Stimulated activated CD4-positive, alpha-beta T cell treated with anti-CD3 and anti-CD28 coated beads, Interleukin-2, amount 100 ng/mL, for 48 hours (primary cell): ENCODE data around the gene STK4.

Source experiments
- DNase-seq, 2 donors: peaks; one replicate each; pipeline ENCODE4 v3.0.0-alpha.2; 2020

The STK4 gene

DNA sequence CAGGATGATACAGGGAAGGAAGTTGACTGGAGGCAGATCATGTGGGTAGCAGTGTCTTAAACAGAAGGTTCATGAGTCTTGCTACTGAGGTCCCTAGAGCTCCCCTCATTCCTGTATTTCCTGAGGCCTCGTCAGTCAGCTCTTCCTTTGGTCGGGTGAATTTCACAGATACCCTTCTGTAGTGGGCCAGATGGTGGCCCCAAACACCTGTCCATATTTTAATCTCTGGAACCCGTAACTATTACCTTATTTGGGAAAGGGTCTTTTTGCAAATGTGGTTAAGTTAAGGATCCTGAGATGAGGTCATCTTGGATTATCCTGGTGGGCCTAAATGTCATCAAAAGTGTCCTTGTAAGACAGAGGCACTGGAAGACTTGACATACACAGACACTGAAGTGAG, 125.1 kb downstream of the STK4 start:
- DNase-seq: no peak

- no peak for DNase-seq
Measured at GRCh38 chr20:45092898-45093297, 126.6 kb downstream of the STK4 start.

- no peak for DNase-seq
Measured at GRCh38 chr20:45094201-45094600, 127.9 kb downstream of the STK4 start.

- DNase-seq: no peak
Measured at GRCh38 chr20:45094864-45095574, 128.7 kb downstream of the STK4 start.

DNA sequence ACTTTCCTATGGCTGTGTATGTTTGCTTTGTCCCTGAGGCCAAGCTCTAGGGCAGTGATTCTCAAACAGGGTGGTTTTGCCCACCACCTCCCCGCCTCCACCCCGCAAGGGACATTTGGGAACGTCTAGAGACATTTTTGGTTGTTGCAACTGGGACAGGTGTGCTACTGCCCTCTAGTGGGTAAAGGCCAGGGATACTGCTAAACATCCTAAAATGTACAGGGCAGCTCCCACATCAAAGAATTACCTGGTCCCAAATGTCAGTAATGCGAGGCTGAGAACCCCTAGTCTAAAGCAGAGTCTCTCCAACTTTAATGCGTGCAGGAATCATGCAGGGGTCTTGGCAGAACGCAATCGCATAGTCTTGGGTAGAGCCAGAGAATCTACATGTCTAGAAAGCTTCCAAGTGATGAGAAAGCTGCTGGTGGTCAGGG, 129.5 kb downstream of the STK4 start:
- peak; percentile 52 to 53 for DNase-seq

DNA sequence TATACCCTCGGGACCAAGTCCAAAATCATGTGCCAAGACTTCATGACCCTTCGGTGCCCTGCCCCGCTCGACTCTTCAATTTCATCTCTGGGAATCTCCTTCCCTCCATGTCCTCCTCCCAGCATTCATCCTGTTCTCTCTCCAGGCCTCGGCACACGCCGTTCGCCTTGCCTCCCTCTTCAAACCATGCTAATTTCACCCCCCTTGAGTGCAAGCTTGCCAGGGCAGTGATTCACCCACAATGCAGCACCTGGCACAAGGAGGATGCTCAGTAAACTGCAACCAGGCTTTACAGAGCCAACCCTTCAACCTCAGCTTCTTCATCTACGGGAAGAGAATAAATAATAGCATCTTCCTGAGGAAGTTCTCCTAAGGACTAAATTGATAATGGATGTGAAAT, 130.5 kb downstream of the STK4 start:
- DNase-seq: no peak

DNA sequence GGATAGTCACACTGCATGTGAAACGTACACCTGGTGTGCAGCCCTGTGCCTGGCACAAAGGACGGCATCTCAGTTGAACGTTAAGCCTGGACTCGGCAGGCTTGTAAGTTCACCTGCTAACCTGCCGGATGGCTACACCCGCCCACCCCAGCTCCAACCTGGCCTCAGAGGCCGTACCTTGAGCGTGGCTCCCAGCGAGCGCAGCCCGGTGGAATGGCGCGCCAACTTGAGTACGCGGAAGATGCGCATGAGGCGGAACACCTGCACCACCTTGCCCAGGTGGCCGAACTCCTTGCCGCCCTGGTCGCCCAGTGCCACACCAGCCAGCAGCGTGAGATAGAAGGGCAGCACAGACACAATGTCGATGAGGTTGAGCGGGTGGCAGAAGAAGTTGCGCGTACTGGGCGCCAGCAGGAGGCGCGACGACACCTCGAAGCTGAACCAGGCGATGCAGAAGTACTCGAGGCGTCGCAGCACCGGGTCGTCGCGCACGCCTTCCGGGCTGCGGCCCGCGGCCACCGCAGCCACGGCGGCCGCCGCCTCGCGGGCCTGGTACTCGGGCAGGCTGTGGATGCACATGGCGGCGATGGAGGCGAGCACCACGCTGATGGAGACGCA, 131.3 kb downstream of the STK4 start:
- peak; percentile 28 to 46 for DNase-seq

DNA sequence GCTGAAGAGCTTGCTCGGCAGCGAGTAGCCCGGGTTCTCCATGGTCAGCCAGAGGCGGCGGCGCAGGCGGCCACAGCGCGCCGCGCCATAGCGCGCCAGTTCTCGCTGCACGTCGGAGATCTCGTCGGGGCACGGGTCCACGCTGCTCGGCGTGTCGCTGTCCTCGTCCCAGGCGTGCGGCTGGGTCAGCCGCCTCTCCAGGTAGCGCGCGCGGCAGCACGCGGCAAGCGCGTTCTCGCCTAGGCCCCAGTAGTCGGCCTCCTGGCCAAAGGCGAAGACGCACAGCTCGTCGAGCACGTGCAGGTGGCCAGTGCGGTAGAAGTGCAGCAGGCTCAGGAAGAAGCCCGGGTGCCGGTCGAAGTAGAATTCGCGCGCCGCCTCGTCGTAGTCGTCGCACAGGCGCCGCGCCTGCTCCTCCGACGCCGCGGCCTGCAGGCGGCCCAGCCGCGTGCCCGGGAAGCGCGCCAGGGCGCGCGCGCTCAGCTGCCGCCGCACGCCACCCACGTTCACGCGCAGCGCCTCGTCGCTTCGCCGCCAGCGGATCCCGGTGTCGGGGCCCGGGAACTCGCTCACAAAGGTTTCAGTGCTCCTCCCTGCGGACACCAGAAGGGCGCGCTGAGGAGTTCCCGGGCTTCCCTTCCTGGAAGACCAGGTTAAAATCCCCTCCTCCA, 131.9 kb downstream of the STK4 start:
- DNase-seq: peak in 1 of 2 donors; percentile 15

GRCh38 chr20:45100563-45101245, 134.4 kb downstream of the STK4 start, which contains the start of gene KCNS1:
Gene KCNS1, minus strand, starts transcription at chr20:45101127. Its CDS starts 1,891 bp downstream, at chr20:45099236.
- no peak for DNase-seq

DNA sequence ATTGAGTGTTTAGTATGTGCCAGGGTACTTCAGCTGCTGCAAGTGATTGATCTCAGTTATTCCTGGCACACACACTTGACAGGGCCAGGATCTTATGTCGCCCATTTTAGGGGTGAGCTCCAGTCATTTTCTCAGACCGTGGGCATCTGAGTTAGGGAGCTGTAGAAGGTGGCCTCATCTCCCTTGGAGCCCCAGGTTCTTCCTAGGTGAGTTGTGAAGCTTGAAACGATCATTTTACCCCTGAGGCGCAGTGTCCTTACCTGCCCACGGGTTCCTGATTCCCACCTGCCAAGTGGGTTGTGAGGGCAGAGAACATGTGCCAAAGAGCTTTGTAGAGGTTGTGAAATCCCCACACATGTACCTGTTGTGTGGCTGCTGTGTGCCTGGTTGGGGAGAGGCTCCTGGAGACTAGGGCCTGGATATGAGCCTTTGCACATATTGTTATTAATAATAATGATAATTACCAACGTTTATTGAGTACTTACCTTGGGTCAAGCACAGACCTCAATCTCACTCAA, 135.1 kb downstream of the STK4 start:
- DNase-seq: no peak

DNA sequence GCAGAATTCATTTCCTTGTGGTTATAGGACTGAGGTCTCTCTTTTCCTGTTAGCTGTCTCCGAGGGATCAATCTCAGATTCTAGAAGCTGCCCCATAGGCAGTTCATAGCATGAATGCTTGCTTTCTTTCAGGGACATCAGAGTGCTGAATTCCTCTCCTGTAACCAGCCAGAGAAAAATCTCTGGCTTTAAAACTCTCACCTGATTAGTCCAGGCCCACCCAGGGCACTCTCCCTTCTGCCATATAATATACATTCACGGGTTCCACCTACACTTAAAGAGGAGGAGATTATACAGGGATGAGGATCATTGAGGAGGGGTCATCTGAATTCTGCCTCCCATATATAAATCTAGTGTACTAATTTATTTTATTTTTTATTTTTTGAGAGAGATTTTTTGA, 136.8 kb downstream of the STK4 start:
- no peak for DNase-seq

GRCh38 chr20:45104786-45105185, 138.5 kb downstream of the STK4 start:
- DNase-seq: no peak

DNA sequence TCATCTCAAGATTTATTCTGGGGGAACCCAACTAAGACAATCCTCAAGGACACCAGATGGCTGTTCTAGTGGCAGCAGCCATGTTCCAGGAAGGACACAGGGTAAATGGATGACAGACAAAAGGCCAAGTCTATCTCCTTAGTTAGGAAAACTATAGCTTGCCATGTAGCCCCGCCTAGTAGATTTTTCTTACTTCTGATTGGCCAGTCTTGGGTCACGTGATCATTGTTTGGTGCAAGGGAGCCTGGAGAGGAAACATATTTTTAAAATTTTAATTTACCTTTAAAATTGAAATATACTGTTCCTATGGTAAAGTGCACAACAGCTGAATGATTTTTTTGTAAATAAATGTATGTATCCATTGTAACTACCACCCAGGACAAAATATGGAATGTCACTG, 139.0 kb downstream of the STK4 start:
- DNase-seq: no peak

DNA sequence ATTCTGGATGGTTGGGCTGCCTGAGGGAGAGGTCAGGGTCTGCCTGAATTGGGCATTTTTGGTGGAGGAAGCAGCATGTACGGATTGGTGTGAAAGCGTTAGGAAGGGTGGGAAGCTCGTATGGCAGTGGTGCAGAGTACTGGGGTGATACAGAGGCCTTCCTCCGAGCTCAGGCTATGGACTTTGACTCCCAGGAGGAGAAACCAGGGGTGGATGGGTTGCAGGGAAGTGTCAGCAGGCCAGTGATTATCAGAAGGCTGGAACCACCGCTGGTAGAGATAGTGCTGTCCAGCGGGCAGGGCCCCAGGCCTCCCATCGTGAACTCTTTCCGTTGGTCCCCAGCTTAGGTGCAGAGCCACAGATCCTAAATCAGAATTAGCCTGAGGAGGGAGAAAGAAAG, 143.3 kb downstream of the STK4 start:
- DNase-seq: no peak

DNA sequence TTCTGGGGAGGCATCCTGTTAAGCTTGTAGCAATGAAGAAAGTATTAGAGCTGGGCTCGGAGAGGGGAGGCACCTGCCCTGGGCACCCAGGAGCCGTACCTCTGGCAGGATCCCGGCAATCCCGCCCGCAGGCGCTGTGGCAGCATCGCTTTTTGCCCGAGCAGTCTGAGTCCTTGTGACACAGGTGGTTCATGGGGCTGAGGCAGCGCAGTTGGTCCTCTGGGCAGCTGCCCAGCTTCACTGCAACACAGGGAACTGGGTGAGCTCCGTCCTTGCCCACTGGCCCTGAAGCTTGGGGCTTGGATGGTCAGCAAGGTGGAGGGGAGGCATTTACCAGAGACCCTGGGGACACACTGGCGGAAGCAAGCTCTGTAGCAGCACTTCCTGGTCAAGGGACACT, 144.0 kb downstream of the STK4 start:
- no peak for DNase-seq

- DNase-seq: no peak
Measured at GRCh38 chr20:45111285-45111684, 145.0 kb downstream of the STK4 start.

GRCh38 chr20:45111799-45112471, 145.6 kb downstream of the STK4 start:
- DNase-seq: no peak

- no peak for DNase-seq
Measured at GRCh38 chr20:45112754-45113153, 146.4 kb downstream of the STK4 start.

DNA sequence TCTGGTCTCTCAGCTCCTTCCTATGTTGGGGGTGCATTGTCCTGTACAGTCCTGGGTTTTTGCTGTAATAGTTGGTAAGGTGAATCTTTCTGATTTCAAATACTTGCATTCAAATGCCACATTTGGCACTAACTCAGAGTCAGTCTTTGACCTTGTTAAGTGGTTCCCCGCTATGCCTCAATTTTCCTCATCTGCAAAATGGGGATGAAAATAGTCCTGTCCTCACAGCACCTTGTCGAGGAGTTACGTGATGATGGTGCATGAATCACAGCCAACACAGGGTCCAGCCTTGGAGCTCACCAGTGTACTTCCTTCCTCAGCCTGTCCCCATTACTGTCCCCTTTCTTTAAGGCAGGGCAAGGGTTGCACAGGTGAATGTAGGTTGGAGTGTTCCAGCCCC, 147.6 kb downstream of the STK4 start:
- DNase-seq: no peak

- no peak for DNase-seq
Measured at GRCh38 chr20:45114465-45115385, 148.4 kb downstream of the STK4 start, which contains the start of gene WFDC5. Gene WFDC5, minus strand, starts transcription at chr20:45115174. Its CDS starts 91 bp downstream, at chr20:45115083.

- DNase-seq: no peak
Measured at GRCh38 chr20:45115386-45115774, 149.1 kb downstream of the STK4 start.
